GDM1 (cell line): Measurements from ENCODE around the gene SPTLC3.
A peak's percentile ranks its signal among the peaks of the same experiment; 100 is the strongest.

Experiments
- DNase-seq: peaks from one replicate; lab custom pipeline; 2025; lab: John Stamatoyannopoulos, UW

The SPTLC3 gene

DNA sequence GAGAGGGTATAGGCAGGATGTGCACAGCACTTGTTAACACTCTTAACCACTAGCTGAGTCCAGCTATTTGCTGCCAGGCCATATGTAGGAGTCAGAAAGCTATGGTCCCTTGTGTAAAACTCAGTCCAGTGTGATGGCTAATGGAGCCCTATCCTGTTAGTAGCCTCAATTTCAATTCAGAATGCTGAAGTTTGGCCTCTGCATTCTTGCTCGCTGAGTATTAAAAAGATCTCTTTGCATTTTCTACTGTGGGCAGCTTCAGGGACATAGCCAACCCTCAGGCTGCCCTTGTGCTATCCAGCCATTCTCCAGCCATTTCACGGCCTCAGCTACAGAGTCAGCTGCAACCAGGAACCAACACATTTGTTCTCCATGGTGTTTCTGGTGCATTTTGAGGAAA lies 92.5 kb downstream of the SPTLC3 start:
- DNase-seq, result no peak

DNA sequence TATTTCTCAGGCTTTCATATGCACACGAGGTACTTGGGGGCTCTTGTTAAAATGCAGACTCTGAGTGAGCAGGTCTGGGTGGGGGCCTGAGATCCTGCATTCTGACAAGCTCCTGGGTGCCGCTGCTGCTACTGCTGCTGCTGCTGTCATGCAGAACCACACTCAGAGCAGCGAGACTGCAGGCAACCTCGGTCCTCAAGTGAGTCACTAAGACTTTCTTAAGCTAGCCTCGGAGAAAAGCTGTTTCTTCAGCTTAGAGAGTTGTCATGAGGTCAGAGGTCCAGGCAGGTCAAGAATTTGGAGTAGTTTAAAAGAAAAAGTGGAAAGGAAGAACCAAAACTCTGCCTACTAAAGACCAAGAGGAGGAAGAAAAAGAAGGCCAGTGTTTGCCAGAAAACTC lies 92.9 kb downstream of the SPTLC3 start:
- DNase-seq, result no peak

DNA sequence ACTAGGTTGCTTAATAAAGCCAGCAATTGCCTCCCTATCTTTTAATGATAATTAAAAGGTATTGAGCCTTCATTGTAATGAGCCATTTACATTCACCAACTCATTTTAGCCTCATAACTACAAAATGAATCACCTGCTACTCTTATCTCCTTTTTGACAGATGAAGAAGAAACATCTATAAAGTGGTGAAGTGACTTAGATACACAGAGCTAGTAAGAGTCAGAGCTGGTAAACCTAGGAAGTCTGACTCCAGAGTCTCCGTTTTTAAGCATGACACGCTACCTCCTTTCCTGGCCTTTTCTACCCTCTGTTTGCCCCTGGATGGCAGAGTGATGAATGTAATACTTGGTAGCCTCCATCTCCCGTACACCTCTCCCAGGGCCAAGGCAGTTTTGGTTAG lies 93.5 kb downstream of the SPTLC3 start:
- no peak for DNase-seq

GRCh38 chr20:13102694-13103093 lies 93.9 kb downstream of the SPTLC3 start:
- DNase-seq, result no peak

DNA sequence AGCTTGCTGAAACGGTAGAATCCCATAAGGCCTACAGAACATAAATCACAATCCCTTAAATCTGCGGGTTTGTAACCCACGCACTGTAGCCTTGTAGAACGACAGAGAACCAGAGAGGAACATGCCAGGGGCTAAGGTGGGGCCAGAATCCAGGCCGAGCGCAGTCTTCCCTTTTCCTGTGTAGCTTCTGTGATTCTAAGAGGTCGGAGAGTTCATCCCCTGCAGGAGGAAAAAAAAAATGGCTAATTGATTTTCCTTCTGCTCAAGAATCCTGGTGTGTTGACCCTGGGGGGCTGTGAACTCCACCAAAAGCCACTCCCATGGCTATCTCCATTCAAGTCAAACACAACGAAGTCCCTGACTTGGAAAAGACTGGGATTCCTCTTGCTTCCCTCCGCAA lies 96.3 kb downstream of the SPTLC3 start:
- DNase-seq, result no peak

GRCh38 chr20:13105864-13106457 lies 97.2 kb downstream of the SPTLC3 start:
- no peak for DNase-seq

DNA sequence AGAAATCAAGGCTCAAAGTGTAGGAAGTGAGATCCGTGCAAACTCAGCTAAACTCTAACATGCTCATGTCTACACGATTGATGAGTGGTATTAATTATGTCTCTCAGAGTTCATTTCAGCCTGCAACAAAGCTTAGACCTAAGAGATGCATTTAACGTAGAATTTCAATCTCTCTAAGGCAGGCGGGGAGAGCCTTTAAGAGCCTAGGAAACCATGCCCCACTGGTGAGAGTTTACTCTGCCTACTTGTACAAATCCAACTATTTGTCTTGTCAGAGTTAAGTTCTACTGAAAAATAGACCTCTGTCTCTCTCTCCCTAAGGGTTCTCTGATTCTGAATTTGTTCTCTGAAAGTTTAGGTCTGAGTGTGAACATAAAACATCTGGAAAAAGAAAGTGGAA lies 100.9 kb downstream of the SPTLC3 start:
- DNase-seq, result no peak

- DNase-seq, result no peak
Observed at GRCh38 chr20:13110796-13111195, 102.0 kb downstream of the SPTLC3 start.

- DNase-seq, result no peak
Observed at GRCh38 chr20:13111249-13111911, 102.6 kb downstream of the SPTLC3 start.

DNA sequence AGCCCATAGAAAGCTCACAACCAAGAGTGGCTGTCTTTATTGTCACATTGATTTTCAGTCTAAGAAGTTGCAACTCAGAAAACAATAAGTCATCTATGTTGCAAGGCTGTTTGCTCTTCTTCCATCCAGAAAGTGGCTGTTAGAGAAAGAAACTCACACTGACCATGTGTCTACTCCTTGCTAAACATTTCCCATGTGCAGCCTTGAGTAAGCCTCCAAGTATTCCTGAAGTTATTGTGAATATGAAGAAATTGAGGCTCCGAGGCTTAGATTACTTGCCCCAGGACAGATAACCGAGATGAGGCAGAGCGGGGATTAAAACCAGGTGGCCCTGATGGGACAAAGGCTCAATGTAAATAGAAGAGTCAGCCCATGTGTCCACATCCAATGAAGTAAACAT lies 105.0 kb downstream of the SPTLC3 start:
- no peak for DNase-seq

DNA sequence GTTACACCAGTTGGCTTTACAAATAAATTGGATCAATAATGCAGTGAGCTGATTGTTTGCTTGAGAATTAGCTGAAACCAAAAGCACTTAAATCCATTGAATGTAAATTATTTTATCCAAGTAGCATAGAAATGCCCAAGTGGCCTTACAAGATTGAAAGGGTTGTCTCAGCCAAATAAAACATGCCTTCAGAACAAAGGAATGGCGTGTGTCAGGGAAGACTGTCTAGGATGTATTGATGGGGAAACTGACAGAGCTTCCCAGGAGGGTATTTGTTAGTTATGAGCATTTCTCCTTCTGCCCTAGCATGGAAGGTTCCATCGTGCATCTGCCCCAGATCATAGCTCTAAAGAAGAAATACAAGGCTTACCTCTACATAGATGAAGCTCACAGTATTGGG lies 108.4 kb downstream of the SPTLC3 start:
- no peak for DNase-seq

DNA sequence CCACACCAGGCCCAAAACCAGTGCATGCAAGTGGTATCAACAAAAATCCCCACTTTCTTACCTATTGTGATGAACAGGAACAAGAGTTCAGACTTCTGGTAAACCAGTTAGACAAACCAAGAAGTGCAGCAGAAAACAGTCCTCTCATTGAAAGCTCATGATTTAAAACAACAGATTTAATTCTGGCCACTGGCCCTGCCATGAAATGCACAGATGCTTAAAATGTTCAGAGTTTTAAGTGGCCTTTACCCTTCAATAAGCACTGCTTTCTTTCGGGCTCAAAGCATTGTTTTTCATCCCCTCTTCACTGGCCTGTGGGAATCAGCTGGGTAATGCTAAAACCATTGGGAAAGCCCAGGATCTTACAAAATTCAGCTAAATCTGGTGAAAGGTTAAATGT lies 109.9 kb downstream of the SPTLC3 start:
- no peak for DNase-seq

GRCh38 chr20:13119583-13119982 lies 110.8 kb downstream of the SPTLC3 start:
- DNase-seq, result peak; percentile 38

GRCh38 chr20:13120471-13120870 lies 111.7 kb downstream of the SPTLC3 start:
- DNase-seq, result no peak

DNA sequence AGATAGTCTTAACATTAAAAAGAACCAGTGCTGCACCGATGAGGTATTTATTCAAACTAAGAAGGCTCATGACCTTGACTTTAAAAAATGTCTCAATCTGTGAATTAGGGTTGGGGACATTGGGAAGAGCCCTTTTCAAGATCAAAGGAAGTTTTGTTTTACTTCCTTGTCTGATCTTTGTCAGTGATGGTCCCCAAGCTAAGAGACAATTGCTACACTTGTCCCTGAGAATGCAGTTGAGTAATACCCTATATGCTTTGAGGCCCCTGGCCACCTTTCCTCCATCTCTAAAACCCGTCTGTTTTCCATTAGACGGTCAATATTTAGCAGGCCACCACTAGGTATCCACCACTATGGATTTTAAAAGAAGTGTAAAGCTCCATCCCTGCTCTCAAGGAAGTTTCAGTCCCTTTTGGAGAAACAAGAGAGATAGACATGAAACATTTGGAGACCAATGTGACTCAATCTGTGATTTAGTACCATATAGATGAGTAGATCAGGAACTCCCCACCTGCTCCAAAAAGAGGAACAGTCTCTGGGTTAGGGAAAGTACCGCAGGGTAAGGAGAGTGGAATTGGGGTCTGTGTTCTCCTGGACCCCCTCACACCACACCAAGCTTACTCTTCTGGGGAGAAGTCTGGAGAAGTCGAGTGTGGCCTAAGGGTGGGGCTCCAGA lies 113.2 kb downstream of the SPTLC3 start:
- DNase-seq, result no peak

DNA sequence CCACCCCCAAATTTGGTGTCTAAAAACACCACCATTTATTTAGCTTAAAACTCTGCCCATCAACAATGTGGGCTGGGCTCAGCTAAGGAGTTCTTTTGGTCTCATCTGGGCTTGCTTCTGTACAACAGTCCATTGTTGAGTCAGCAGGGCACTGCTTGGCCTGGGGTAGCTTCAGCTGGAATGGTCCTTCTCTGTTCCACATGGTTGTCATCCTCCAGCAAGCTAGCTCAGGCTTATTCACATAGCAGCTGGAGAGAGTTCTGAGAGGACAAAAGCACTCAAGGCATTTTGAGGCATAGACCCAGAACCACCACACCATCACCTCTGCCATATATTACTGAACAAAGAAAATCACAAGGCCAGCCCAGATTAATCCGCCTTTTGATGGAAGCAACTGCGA lies 116.7 kb downstream of the SPTLC3 start:
- no peak for DNase-seq

DNA sequence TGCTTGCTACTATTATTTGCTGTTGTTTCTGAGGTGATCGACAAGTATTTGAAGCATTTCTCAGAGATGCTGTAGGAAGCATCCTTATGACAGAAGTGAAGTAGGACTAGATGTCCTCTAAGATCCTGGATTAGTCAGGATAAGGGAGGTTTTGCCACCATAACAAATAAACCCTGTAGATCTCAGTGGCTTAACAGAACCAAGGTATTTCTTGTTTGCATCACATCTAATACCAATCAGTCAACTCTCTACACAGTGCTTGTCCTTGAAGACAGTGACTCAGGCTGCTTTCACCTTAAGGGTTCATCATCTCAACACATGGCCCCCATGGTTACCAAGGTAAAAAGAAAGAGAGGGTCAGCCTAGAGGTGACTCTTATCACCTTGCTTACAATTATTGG lies 119.4 kb downstream of the SPTLC3 start:
- no peak for DNase-seq

- DNase-seq, result no peak
Observed at GRCh38 chr20:13130061-13130706, 121.4 kb downstream of the SPTLC3 start.

DNA sequence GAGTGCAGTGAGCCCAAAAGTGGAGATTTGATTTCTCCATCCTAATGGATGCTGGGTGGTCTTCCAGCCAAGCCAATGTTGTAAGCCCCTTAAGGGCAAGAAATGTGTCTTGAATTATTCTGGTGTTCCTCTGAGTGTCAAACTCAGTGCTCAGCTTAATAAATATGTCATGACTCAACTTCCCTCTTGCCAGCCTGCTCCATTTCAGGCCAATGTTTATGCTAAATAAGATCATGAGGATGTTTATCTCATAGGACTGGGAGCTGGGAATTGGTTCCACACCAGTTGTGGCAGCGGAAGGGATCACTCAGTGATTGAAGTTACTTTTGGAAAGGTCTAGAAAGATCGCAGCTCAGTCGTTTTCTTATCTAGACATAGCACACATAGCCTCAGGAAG lies 121.9 kb downstream of the SPTLC3 start:
- no peak for DNase-seq

DNA sequence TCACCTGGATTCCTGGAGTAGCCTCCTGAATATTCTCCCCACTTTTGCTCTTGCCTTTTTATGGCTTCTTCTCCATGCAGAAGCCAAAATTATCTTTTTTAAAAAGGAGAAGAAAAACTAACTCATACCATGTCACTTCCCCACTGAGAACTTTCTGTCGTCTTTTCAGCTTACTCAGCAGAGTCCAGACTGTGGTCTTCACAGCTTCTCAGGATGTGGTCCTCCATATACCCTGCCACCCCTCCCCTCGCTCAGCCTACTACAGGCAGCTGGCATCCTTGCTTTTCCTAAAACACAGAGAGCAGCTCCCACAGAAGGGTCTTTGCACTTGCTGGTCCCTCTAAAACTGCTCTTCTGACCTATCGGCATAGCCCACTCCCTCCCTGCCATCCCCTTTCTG lies 122.9 kb downstream of the SPTLC3 start:
- DNase-seq, result no peak

GRCh38 chr20:13139459-13140150 lies 130.8 kb downstream of the SPTLC3 start:
- DNase-seq, result no peak

DNA sequence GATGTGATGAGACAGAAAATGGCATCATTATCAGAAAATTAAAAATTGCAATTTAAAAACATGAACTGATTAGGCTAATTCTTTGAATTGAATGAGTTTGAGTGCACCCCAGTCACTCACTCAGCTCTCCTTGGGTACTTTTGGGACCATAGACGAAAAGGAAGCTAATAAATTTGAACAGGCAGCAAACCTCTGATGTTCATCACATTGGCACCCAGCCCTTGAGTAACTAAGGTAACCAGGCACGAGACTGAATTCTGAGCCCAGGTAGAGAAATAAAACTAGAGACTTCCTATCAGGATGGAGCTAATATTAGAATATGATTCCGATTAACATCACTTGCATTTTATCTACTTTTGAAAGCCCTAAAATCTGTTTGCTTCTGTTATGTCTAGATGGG lies 131.4 kb downstream of the SPTLC3 start:
- no peak for DNase-seq

GRCh38 chr20:13140775-13141174 lies 132.0 kb downstream of the SPTLC3 start:
- DNase-seq, result no peak
